ENCODE results near the gene RTP5. TPM values are rescaled to one million over a fixed set of nuclear protein-coding genes. Genes with fewer than 3 reads are reported as not detected.

The RTP5 gene
- total and polyA plus RNA-seq, 2 of the 8 experiments (the other 6 are each of a cell fraction or from before 2014, with no cell fraction given), result not detected

- Histone ChIP-seq H3K4me1 (replicated peaks in 1 of 4; ENCODE audit: control insufficient read depth in 3 of 4, insufficient read depth in 4 of 4, low read length in 3 of 4) (peaks cover 0 to 17% (median 6%) of the 10 kb centered on the region in 4 experiments; a peak in 6 of 7 replicates), H3K27me3 (replicated peaks in 1 of 4; ENCODE audit: control insufficient read depth in 3 of 4, extremely low read depth in 1 of 4, insufficient read depth in 3 of 4, low read length in 3 of 4) (no peaks in the 10 kb centered on the region), H4K8ac (ENCODE audit: extremely low read depth, insufficient read depth, low read length) (no peak overlapping the region), H3K23ac (ENCODE audit: insufficient read length) (no peak overlapping the region), H4K20me1 (replicated peaks in 1 of 2; ENCODE audit: control insufficient read depth in 1 of 2, insufficient read depth in 2 of 2, low read length in 2 of 2) (no peaks in the 10 kb centered on the region), H3K36me3 (ENCODE audit: control insufficient read depth in 2 of 4, insufficient read depth in 4 of 4, low read length in 3 of 4) (no peaks in the 10 kb centered on the region; a peak in 1 of 8 replicates), H3K79me2 (ENCODE audit: control insufficient read depth in 1 of 2, insufficient read depth in 2 of 2, low read length in 2 of 2) (no peaks in the 10 kb centered on the region), H2BK5ac (ENCODE audit: low read depth, low read length) (no peak overlapping the region), H3K18ac (ENCODE audit: extremely low read depth, low read length) (no peak overlapping the region; the same call in 1 of the 2 replicates), H3K4me3 (ENCODE audit: extremely low read depth in 1 of 4, insufficient read depth in 2 of 4, low read depth in 3 of 4, low read length in 4 of 4) (no peak overlapping the region), H3K27ac (ENCODE audit: low read depth, low read length) (no peak overlapping the region), H2BK20ac (ENCODE audit: low read length) (no peak overlapping the region), H2BK12ac (ENCODE audit: low read depth, low read length) (no peak overlapping the region), H3K9me3 (ENCODE audit: insufficient read depth in 2 of 2, low read depth in 1 of 2, low read length in 1 of 2) (no peaks in the 10 kb centered on the region), H3K9ac (replicated peaks in 1 of 4; ENCODE audit: extremely low read depth in 1 of 4, low read depth in 3 of 4, low read length in 3 of 4) (no peak overlapping the region), H2AFZ (ENCODE audit: low read length) (no peak overlapping the region), H4K91ac (replicated peaks; ENCODE audit: insufficient read length, low read length) (no peak overlapping the region), H3K14ac (ENCODE audit: insufficient read length) (no peak overlapping the region), H2AK5ac (ENCODE audit: low read depth, low read length) (no peak overlapping the region), H4K5ac (ENCODE audit: insufficient read length, low read depth, low read length) (no peak overlapping the region), H3K4ac (replicated peaks; ENCODE audit: insufficient read length, low read depth, low read length) (no peak overlapping the region), H3K4me2 (ENCODE audit: insufficient read depth in 1 of 2, low read depth in 2 of 2, low read length in 2 of 2) (no peak overlapping the region), H3K56ac (replicated peaks; ENCODE audit: insufficient read length, low read depth, low read length) (no peak overlapping the region), H3K23me2 (ENCODE audit: low read depth, low read length) (peaks cover 9% of the 10 kb centered on the region; the same call in 1 of the 2 replicates), H3K79me1 (ENCODE audit: low read depth, low read length) (no peaks in the 10 kb centered on the region; the same call in 1 of the 2 replicates), H2BK15ac (ENCODE audit: low read length) (no peak overlapping the region), H2BK120ac (replicated peaks; ENCODE audit: low read depth, low read length) (no peak overlapping the region)
- TF ChIP-seq KDM1A (IDR thresholded peaks at IDR 0.05; ENCODE audit: borderline replicate concordance, low read length) (no peak), SIN3A (conservative IDR thresholded peaks at IDR 0.05 in 1 of 2, IDR thresholded peaks at IDR 0.05 in 1 of 2; ENCODE audit: low read depth in 1 of 2, low read length in 2 of 2) (no peak)
- ChIA-PET CTCF (ENCODE audit: partially characterized antibody) (interaction anchor here (1.7 kb wide), 1 partner anchor 198 kb away, joined by 4 read pairs; no protein-coding TSS in a partner anchor), POLR2A (ENCODE audit: partially characterized antibody) (no interaction called here)
- FAIRE-seq (no peak), DNase-seq (ENCODE audit: low read depth in 1 of 2, low spot score in 2 of 2) (no peak)
- 93% methylated on average over 14 of the region's 18 CpGs; no CpG with 5 or more reads in 1 of the 2 experiments for WGBS, 2 experiments (ENCODE audit: extremely low coverage in 1 of 2, insufficient coverage in 1 of 2, insufficient read length in 1 of 2, insufficient replicate concordance in 2 of 2, low coverage in 1 of 2, low lambda C conversion rate in 2 of 2, missing lambda C conversion rate in 1 of 2)
Measured at GRCh38 chr2:241857572-241858121, 11.9 kb upstream of the RTP5 start.
